CD4-positive, alpha-beta T cell treated with Interleukin-10 for 1 hour (primary cell): ENCODE results near the gene LHFPL6.
"Not testable (repeated sequence)": the region's sequence is repeated elsewhere in the genome, so short reads cannot be mapped to it uniquely, and the experiment has no call there.

ENCODE experiments used
- DNase-seq: peaks from one replicate; pipeline ENCODE4 v3.0.0-alpha.2; 2020

Gene LHFPL6

GRCh38 chr13:39377699-39378098, 225.3 kb downstream of the LHFPL6 start:
- no peak for DNase-seq

GRCh38 chr13:39376076-39376475, 226.9 kb downstream of the LHFPL6 start:
- no peak for DNase-seq

GRCh38 chr13:39375601-39376000, 227.4 kb downstream of the LHFPL6 start:
- DNase-seq = no peak

- DNase-seq = no peak
These were observed 228.2 kb downstream of the LHFPL6 start for GRCh38 chr13:39374741-39375189.

GRCh38 chr13:39373145-39373544, 229.8 kb downstream of the LHFPL6 start:
- DNase-seq = no peak

GRCh38 chr13:39371706-39372105, 231.3 kb downstream of the LHFPL6 start:
- DNase-seq = no peak

GRCh38 chr13:39370554-39370953, 232.4 kb downstream of the LHFPL6 start:
- no peak for DNase-seq

GRCh38 chr13:39370048-39370447, 232.9 kb downstream of the LHFPL6 start:
- no peak for DNase-seq

GRCh38 chr13:39369161-39369890, 233.7 kb downstream of the LHFPL6 start:
- DNase-seq = no peak

GRCh38 chr13:39365879-39366278, 237.1 kb downstream of the LHFPL6 start:
- no peak for DNase-seq

- no peak for DNase-seq
These were observed 238.0 kb downstream of the LHFPL6 start for GRCh38 chr13:39364947-39365468.

- DNase-seq = no peak
These were observed 239.6 kb downstream of the LHFPL6 start for GRCh38 chr13:39363382-39363772.

GRCh38 chr13:39362652-39363381, 240.2 kb downstream of the LHFPL6 start:
- DNase-seq = no peak

GRCh38 chr13:39353988-39354387, 249.0 kb downstream of the LHFPL6 start:
- no peak for DNase-seq

GRCh38 chr13:39350461-39350881, 252.5 kb downstream of the LHFPL6 start:
- no peak for DNase-seq

GRCh38 chr13:39349391-39349960, 253.5 kb downstream of the LHFPL6 start:
- DNase-seq = no peak

- no peak for DNase-seq
These were observed 254.8 kb downstream of the LHFPL6 start for GRCh38 chr13:39347926-39348901.

GRCh38 chr13:39345982-39346381, 257.0 kb downstream of the LHFPL6 start:
- DNase-seq = no peak

GRCh38 chr13:39341251-39341650, 261.7 kb downstream of the LHFPL6 start:
- no peak for DNase-seq

- not testable (repeated sequence) for DNase-seq
These were observed 264.9 kb downstream of the LHFPL6 start for GRCh38 chr13:39338114-39338513.

- DNase-seq = no peak
These were observed 266.1 kb downstream of the LHFPL6 start for GRCh38 chr13:39336937-39337336.

- DNase-seq = no peak
These were observed 266.8 kb downstream of the LHFPL6 start for GRCh38 chr13:39336207-39336606.
